Heart left ventricle (tissue), 16 donors: ENCODE measurements around the gene DDT. TPM values are rescaled to one million over a fixed set of nuclear protein-coding genes. Genes with fewer than 3 reads are reported as not detected.
A peak's percentile ranks its signal among the peaks of the same experiment; 100 is the strongest.
"Not testable (repeated sequence)": the region's sequence is repeated elsewhere in the genome, so short reads cannot be mapped to it uniquely, and the experiment has no call there.

ENCODE experiments used
- ATAC-seq, 4 donors: fragments of 200-7000 bp; cut with Tn5 transposase; one replicate each; pipeline ENCODE4 v1.9.1; 2020 to 2022; ENCODE audit warnings: moderate library complexity in 4 of 4, mild to moderate bottlenecking in 3 of 4, moderate number of reproducible peaks in 1 of 4
- DNase-seq, 5 donors: peaks; one replicate each; pipeline ENCODE4 v3.0.0-alpha.2; 2020
- H3K27ac ChIP-seq, 12 donors: fragments of 200-600 bp; sonication (generic) in 4 of 12; one replicate each; pipeline versions ENCODE4 v1.5.0 to v1.8.0; 2016 to 2022; ENCODE audit warnings: mild to moderate bottlenecking in 2 of 12
- H3K27me3 ChIP-seq, 9 donors: fragments of 200-600 bp; sonication (generic) in 2 of 9; one replicate each; pipeline versions ENCODE4 v1.5.1 to v1.8.0; 2016 to 2022; ENCODE audit warnings: mild to moderate bottlenecking in 3 of 9
- H3K36me3 ChIP-seq, 9 donors: fragments of 200-600 bp; sonication (generic) in 2 of 9; one replicate each; pipeline versions ENCODE4 v1.5.0 to v1.8.0; 2018 to 2022; ENCODE audit warnings: mild to moderate bottlenecking in 2 of 9
- H3K4me1 ChIP-seq, 12 donors: fragments of 200-600 bp; sonication (generic) in 4 of 12; one replicate each; pipeline versions ENCODE4 v1.5.0 to v1.8.0; 2016 to 2022; ENCODE audit warnings: mild to moderate bottlenecking in 3 of 12
- H3K4me3 ChIP-seq, 12 donors: fragments of 200-600 bp; sonication (generic) in 4 of 12; one replicate each; pipeline versions ENCODE4 v1.5.0 to v1.8.0; 2017 to 2022; ENCODE audit warnings: mild to moderate bottlenecking in 9 of 12, moderate library complexity in 4 of 12
- H3K9me3 ChIP-seq, 12 donors: fragments of 200-600 bp; sonication (generic) in 4 of 12; one replicate each; pipeline versions ENCODE4 v1.5.0 to v1.8.0; 2016 to 2022; ENCODE audit warnings: mild to moderate bottlenecking in 1 of 12
- CTCF ChIP-seq, 12 donors: fragments of 200-600 bp; sonication (generic) in 4 of 12; IDR thresholded peaks; one replicate each; pipeline versions ENCODE4 v1.5.0 to v1.8.0; 2018 to 2022; ENCODE audit warnings: antibody characterized with exemption in 12 of 12, mild to moderate bottlenecking in 5 of 12
- POLR2A ChIP-seq, 2 donors: fragments of 450-650 bp; IDR thresholded peaks; one replicate each; pipeline ENCODE4 v1.6.1; 2017; ENCODE audit warnings: antibody characterized with exemption in 2 of 2, mild to moderate bottlenecking in 2 of 2, moderate library complexity in 2 of 2
- WGBS, 4 donors: extraction: QIAGEN DNeasy Blood & Tissue Kit in 2 of 4; methylation state at CpG; one replicate each; pipeline versions ENCODE4 v1.1.5 to v1.1.7; 2013 to 2018; 5-methylcytosine and 5-hydroxymethylcytosine counted together
- intact Hi-C, 10 donors: fragments of 100-400 bp; cut with DNase I; formaldehyde crosslinking; loops; one replicate each; pipeline versions ENCODE4 v1.11.1 to v1.14.2; 2022
- polyA plus RNA-seq, 2 donors: library from polyadenylated mRNA; stranded (reverse); fragments of 200-250 nt; gene quantifications; one replicate each; pipeline ENCODE4 v1.2.3, GENCODE V29; 2013
- total RNA-seq, 9 donors: library from RNA; depleted of rRNA in 2 of 9; stranded (reverse); fragments of >200 nt in 2 of 9; fragmentation: NEBNext Ultra II Directional in 3 of 9; extraction: Animal tissue kit (Norgen Biotek cat#: 25700) in 3 of 9; gene quantifications; one replicate each; pipeline versions ENCODE4 v1.1.0 to v1.2.4, GENCODE V29; 2016 to 2023
- donor health status: ischemic (EF 13 %, LVEDD 7.1; RV severe dilation, severe dysfunction).
- donor health status: healthy with polysubstance abuse.
- donor health status: DM: no; HTN: yes; CAD: no.
- donor health status: DM: no; HTN: no; CAD: no.
- donor health status: ischemic (EF 25% LVEDD 6.9; RV normal size, moderate dysfunction).
- donor health status: ischemic (EF 25% LVEDD 5.7; RV mildly dilated, moderate dysfunction).
- donor health status: healthy.
- donor health status: DM: yes; HTN: yes; CAD: no.
- donor health status: ischemic (EF 35%, LVEDD 5.7; RV mildly dilated, moderate dysfunction).
- donor health status: nonischemic (EF 11% LVEDD 7.7; RV severe dilation, severe dysfunction).
- donor health status: DM: yes; HTN: yes; CAD: no.
- donor health status: PGD.
- donor health status: ischemic (EF 29% LVEDD 5.4; RV normal size, mild dysfunction).
- donor health status: nonischemic (EF 23%, LVEDD 6.1; RV moderate dilation, normal function).

The DDT gene
- total and polyA plus RNA-seq, 11 donors = 117 to 399 (median 155) TPM

GRCh38 chr22:23940166-23940565 is 34.1 kb downstream of the DDT start:
- intact Hi-C loops = loop anchor here in 1 of 10 donors (10.0 kb wide), 1 partner anchor 65 kb away; the partner anchor contains the start of gene GSTT4
- not testable (repeated sequence) for H3K36me3 ChIP-seq, H3K9me3 ChIP-seq, ATAC-seq, H3K4me1 ChIP-seq, H3K27ac ChIP-seq, DNase-seq, H3K4me3 ChIP-seq, H3K27me3 ChIP-seq
- WGBS, 4 donors = 90 to 100% (median 93%) methylated on average over 3 to 5 of the region's 14 CpGs; no CpG with 5 or more reads in 1 of the 4 donors

- Histone ChIP-seq H3K27ac (peak overlapping the region in 1 of 12 donors; percentile 26), H3K9me3 (no peaks in the 10 kb centered on the region), H3K4me3 (no peak overlapping the region), H3K27me3 (no peaks in the 10 kb centered on the region), H3K36me3 (no peaks in the 10 kb centered on the region), H3K4me1 (peaks cover 0 to 6% (median 0%) of the 10 kb centered on the region in 12 donors)
- WGBS, 4 donors = 60 to 96% (median 79%) methylated on average over 3 of the region's 3 CpGs
- TF ChIP-seq POLR2A (IDR thresholded peaks at IDR 0.05) = no peak
- intact Hi-C loops = loop anchor here in 5 of 10 donors (2.0 to 10.0 kb wide), 4 partner anchors 63 to 74 kb away; partner anchors contain the start of gene GSTT4 (in 2 of the 5)
- no peak for ATAC-seq
- no peak for DNase-seq
Observed at GRCh38 chr22:23939017-23939357, 35.3 kb downstream of the DDT start.

GRCh38 chr22:23938328-23939016 is 35.8 kb downstream of the DDT start:
- peaks cover 0 to 6% (median 0%) of the 10 kb centered on the region in 12 donors for H3K4me1 ChIP-seq
- no peaks in the 10 kb centered on the region for H3K9me3 ChIP-seq
- WGBS, 4 donors = 39 to 63% (median 46%) methylated on average over 5 of the region's 5 CpGs
- ATAC-seq (peak in 1 of 4 donors; percentile 75), DNase-seq (no peak)
- no peaks in the 10 kb centered on the region for H3K36me3 ChIP-seq
- H3K27me3 ChIP-seq = no peaks in the 10 kb centered on the region
- intact Hi-C loops = loop anchor here in 5 of 10 donors (2.0 to 10.0 kb wide), 4 partner anchors 64 to 74 kb away; partner anchors contain the start of gene GSTT4 (in 2 of the 5)
- no peak for TF ChIP-seq CTCF (IDR thresholded peaks at IDR 0.05)
- no peak for TF ChIP-seq POLR2A (IDR thresholded peaks at IDR 0.05)
- H3K27ac ChIP-seq = peak overlapping the region in 1 of 12 donors; percentile 26
- H3K4me3 ChIP-seq = no peak overlapping the region

- H3K4me3 ChIP-seq = no peak overlapping the region
- H3K4me1 ChIP-seq = no peaks in the 10 kb centered on the region
- peaks cover 0 to 25% (median 5%) of the 10 kb centered on the region in 12 donors for H3K9me3 ChIP-seq
- DNase-seq = no peak
- TF ChIP-seq POLR2A (IDR thresholded peaks at IDR 0.05) (no peak), CTCF (IDR thresholded peaks at IDR 0.05) (no peak)
- intact Hi-C loops = loop anchor here in 1 of 10 donors (5.0 kb wide), 1 partner anchor 46 kb away; the partner anchor contains the start of gene DDT
- H3K27ac ChIP-seq = no peak overlapping the region
- no peak for ATAC-seq
- peaks cover 0 to 62% (median 17%) of the 10 kb centered on the region in 9 donors for H3K36me3 ChIP-seq
- 75 to 82% (median 79%) methylated on average over 14 of the region's 14 CpGs for WGBS, 4 donors
- no peaks in the 10 kb centered on the region for H3K27me3 ChIP-seq
Observed at GRCh38 chr22:23926561-23926960, 47.7 kb downstream of the DDT start.

- H3K27ac ChIP-seq = no peak overlapping the region
- intact Hi-C loops = loop anchor here in 1 of 10 donors (5.0 kb wide), 1 partner anchor 47 kb away; the partner anchor contains the start of gene DDT
- no peaks in the 10 kb centered on the region for H3K27me3 ChIP-seq
- H3K4me3 ChIP-seq = no peak overlapping the region
- no peak for DNase-seq
- H3K4me1 ChIP-seq = no peaks in the 10 kb centered on the region
- peaks cover 0 to 59% (median 17%) of the 10 kb centered on the region in 9 donors for H3K36me3 ChIP-seq
- peaks cover 0 to 20% (median 5%) of the 10 kb centered on the region in 12 donors for H3K9me3 ChIP-seq
- TF ChIP-seq CTCF (IDR thresholded peaks at IDR 0.05) = no peak
- no peak for ATAC-seq
- 83 to 92% (median 91%) methylated on average over 5 to 6 of the region's 6 CpGs for WGBS, 4 donors
Observed at GRCh38 chr22:23925020-23925606, 49.1 kb downstream of the DDT start.
